ENCODE measurements around the gene RSPH6A.

DNA sequence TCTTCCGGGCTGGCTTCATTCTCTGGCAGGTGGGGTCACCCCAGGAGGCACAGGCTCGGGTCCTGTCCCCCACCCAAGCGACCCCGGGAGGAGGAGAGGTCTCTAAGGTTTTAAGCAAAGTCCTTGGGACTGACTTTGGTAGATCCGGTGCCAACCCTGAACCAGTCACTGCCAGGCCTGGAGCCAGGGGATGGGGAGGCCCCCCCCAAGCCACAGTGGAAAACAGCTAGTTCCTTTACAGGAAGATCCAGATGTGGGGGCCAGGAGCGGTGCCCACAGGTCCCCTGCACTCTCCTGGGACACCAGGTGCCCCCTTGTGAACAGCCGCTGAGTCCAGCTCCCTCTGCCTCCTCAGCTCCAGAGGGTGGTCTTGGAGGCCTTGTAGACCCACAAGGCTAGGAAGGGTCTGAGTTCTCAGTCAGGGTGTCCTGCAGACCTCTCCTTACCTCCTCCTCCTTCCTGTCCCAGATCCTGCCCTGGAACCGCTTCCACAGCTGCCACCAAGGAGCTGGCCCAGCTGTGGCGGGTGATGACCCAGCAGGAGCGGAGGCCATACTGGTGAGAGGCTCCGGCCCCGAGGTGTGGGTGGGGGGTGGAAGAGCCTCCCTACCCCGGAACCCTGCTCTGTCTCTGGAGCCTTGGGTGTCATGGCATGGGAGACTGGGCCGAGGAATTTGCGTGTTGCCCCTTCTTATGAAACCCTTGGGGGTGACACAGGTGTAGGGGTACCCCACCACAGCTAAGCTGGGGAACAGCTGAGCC, 52.1 kb downstream of the RSPH6A start:
- TF ChIP-seq, protein P1, sequence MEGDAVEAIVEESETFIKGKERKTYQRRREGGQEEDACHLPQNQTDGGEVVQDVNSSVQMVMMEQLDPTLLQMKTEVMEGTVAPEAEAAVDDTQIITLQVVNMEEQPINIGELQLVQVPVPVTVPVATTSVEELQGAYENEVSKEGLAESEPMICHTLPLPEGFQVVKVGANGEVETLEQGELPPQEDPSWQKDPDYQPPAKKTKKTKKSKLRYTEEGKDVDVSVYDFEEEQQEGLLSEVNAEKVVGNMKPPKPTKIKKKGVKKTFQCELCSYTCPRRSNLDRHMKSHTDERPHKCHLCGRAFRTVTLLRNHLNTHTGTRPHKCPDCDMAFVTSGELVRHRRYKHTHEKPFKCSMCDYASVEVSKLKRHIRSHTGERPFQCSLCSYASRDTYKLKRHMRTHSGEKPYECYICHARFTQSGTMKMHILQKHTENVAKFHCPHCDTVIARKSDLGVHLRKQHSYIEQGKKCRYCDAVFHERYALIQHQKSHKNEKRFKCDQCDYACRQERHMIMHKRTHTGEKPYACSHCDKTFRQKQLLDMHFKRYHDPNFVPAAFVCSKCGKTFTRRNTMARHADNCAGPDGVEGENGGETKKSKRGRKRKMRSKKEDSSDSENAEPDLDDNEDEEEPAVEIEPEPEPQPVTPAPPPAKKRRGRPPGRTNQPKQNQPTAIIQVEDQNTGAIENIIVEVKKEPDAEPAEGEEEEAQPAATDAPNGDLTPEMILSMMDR (IDR thresholded peaks at IDR 0.05), result no peak
- TF ChIP-seq POLR2A (IDR thresholded peaks at IDR 0.05), result no peak
- no peak for TF ChIP-seq EP300 (IDR thresholded peaks at IDR 0.05)
